HepG2 (cell line): ENCODE measurements around the gene ZNFX1. TPM values are rescaled to one million over a fixed set of nuclear protein-coding genes. Genes with fewer than 3 reads are reported as not detected.

ENCODE experiments used
- CREB3 ChIP-seq: sonication (generic); formaldehyde crosslinking; IDR thresholded peaks from 2 replicates; pipeline ENCODE4 v1.5.0; 2020; ENCODE audit warnings: missing genetic modification reagents
- EHMT2 ChIP-seq: fragments of 200-600 bp; sonication (generic); IDR thresholded peaks from 2 replicates; pipeline ENCODE4 v1.7.0; 2017; ENCODE audit warnings: antibody characterized with exemption, low read depth, low read length, borderline replicate concordance
- GLI4 ChIP-seq: sonication (generic); formaldehyde crosslinking; IDR thresholded peaks from 2 replicates; pipeline ENCODE4 v1.5.1; 2020; ENCODE audit warnings: missing genetic modification reagents, mild to moderate bottlenecking, moderate library complexity, borderline replicate concordance
- HNRNPL ChIP-seq: fragments of 200-400 bp; formaldehyde crosslinking; IDR thresholded peaks from 2 replicates; pipeline ENCODE4 v1.6.1; 2017; ENCODE audit warnings: mild to moderate bottlenecking, low read depth, low read length
- KDM2A ChIP-seq: sonication (generic); formaldehyde crosslinking; IDR thresholded peaks from 2 replicates; pipeline ENCODE4 v1.4.0; 2020; ENCODE audit warnings: low read depth, missing genetic modification reagents, borderline replicate concordance
- KMT2B ChIP-seq: IDR thresholded peaks from 2 replicates; pipeline ENCODE4 v1.6.1; 2016; ENCODE audit warnings: missing genetic modification reagents, missing compliant biosample characterization
- MED1 ChIP-seq: sonication (generic); formaldehyde crosslinking; IDR thresholded peaks from 2 replicates; pipeline ENCODE4 v1.4.0; 2020; ENCODE audit warnings: missing genetic modification reagents
- NFE2 ChIP-seq: sonication (generic); formaldehyde crosslinking; IDR thresholded peaks from 2 replicates; pipeline ENCODE4 v1.4.0; 2020; ENCODE audit warnings: missing genetic modification reagents
- POLR2AphosphoS5 ChIP-seq: IDR thresholded peaks from 2 replicates; pipeline ENCODE4 v1.6.1; 2012; ENCODE audit warnings: low read depth, low read length
- RBFOX2 ChIP-seq: fragments of 200-400 bp; formaldehyde crosslinking; IDR thresholded peaks from 2 replicates; pipeline ENCODE4 v1.6.1; 2017; ENCODE audit warnings: low read depth, mild to moderate bottlenecking, low read length
- SMC3 ChIP-seq: IDR thresholded peaks from 2 replicates; pipeline ENCODE4 v1.6.1; 2011; ENCODE audit warnings: low read length, improper control_type of control experiment
- SOX13 ChIP-seq, 3 experiments: fragments of 450-650 bp in 1 of 3; sonication (generic) in 1 of 3; formaldehyde crosslinking in 1 of 3; IDR thresholded peaks in 2 of 3; conservative IDR thresholded peaks in 1 of 3; 2 replicates each; pipeline versions ENCODE4 v1.5.0 to v1.6.1; 2016 to 2020; ENCODE audit warnings: antibody characterized with exemption in 1 of 3, mild to moderate bottlenecking in 1 of 3, missing compliant biosample characterization in 1 of 3, missing genetic modification reagents in 1 of 3, moderate library complexity in 1 of 3
- ZBTB42 ChIP-seq: sonication (generic); formaldehyde crosslinking; IDR thresholded peaks from 2 replicates; pipeline ENCODE4 v1.5.0; 2020; ENCODE audit warnings: mild to moderate bottlenecking, missing genetic modification reagents
- ZMAT3 ChIP-seq: sonication (generic); formaldehyde crosslinking; conservative IDR thresholded peaks from 2 replicates; pipeline ENCODE4 v1.7.0; 2021; ENCODE audit warnings: missing genetic modification reagents
- ZNF780A ChIP-seq: sonication (generic); formaldehyde crosslinking; IDR thresholded peaks from 2 replicates; pipeline ENCODE4 v1.8.0; 2022; ENCODE audit warnings: mild to moderate bottlenecking, missing genetic modification reagents, moderate library complexity
- polyA plus RNA-seq, 8 experiments: library from polyadenylated mRNA; depleted of rRNA in 3 of 8; stranded (reverse) in 7 of 8; unstranded in 1 of 8; fragments of >200 nt; fragmentation: Illumina TruSeq in 4 of 8; extraction: Trizol in 4 of 8; gene quantifications; 2 replicates each; pipeline versions ENCODE4 v1.2.1 to v1.2.3, GENCODE V29; 2011 to 2016; ENCODE audit warnings: low read depth in 4 of 8, missing spikeins in 1 of 8, mixed read lengths in 1 of 8; ENCODE audit not compliant: insufficient read depth in 1 of 8
- total RNA-seq, 5 experiments: library from RNA; depleted of rRNA; stranded (reverse); fragments of >200 nt; fragmentation: Illumina TruSeq; extraction: Trizol; gene quantifications; 2 replicates each; pipeline ENCODE4 v1.2.3, GENCODE V29; 2016; ENCODE audit warnings: low read depth in 1 of 5
- TF ChIP-seq, protein P1 (sequence below): sonication (generic); formaldehyde crosslinking; conservative IDR thresholded peaks from 2 replicates; pipeline ENCODE4 v1.4.0; 2020; ENCODE audit warnings: missing genetic modification reagents
- TF ChIP-seq, protein P2 (sequence below): IDR thresholded peaks from 2 replicates; pipeline ENCODE4 v1.6.1; 2016; ENCODE audit warnings: missing biosample characterization, missing genetic modification reagents, low read depth
- TF ChIP-seq, protein P3 (sequence below): sonication (generic); formaldehyde crosslinking; IDR thresholded peaks from 2 replicates; pipeline ENCODE4 v1.5.0; 2020; ENCODE audit warnings: missing genetic modification reagents, mild to moderate bottlenecking, borderline replicate concordance
- TF ChIP-seq, protein P4 (sequence below): sonication (generic); formaldehyde crosslinking; IDR thresholded peaks from 2 replicates; pipeline ENCODE4 v1.4.0; 2020; ENCODE audit warnings: mild to moderate bottlenecking, missing genetic modification reagents

The ZNFX1 gene
- total and polyA plus RNA-seq, 2 of the 13 experiments (the other 11 are each of a cell fraction or from before 2014, with no cell fraction given): 2.9 to 11.1 TPM

GRCh38 chr20:49219091-49219923 lies 58.5 kb downstream of the ZNFX1 start, which contains the start of gene DDX27 (continued):
- TF ChIP-seq ZMAT3 (peak; percentile 87), KMT2B (CRISPR knock-in tag) (peak; percentile 96), POLR2AphosphoS5 (peak; percentile 99), NFE2 (CRISPR knock-in tag) (no peak; the same call in 1 of the 2 replicates), KDM2A (CRISPR knock-in tag) (peak; percentile 93), RBFOX2 (peak; percentile 77), HNRNPL (no peak), CREB3 (CRISPR knock-in tag) (no peak), SMC3 (peak; percentile 45; the same call in 1 of the 2 replicates), ZBTB42 (CRISPR knock-in tag) (peak; percentile 87; the same call in 1 of the 2 replicates), EHMT2 (no peak), GLI4 (CRISPR knock-in tag) (no peak; the same call in 1 of the 2 replicates), SOX13 (IDR thresholded peaks at IDR 0.05) (0 out of 2 replicates have a peak, but pooled peaks have one; percentile 24), SOX13 (CRISPR knock-in tag; conservative IDR thresholded peaks at IDR 0.05 in 1 of 2, IDR thresholded peaks at IDR 0.05 in 1 of 2) (peak in 1 of 2 experiments; percentile 68; a peak in 2 of 4 replicates), MED1 (peak; percentile 86), ZNF780A (CRISPR knock-in tag) (peak; percentile 57; the same call in 1 of the 2 replicates)
- TF ChIP-seq, protein P1, sequence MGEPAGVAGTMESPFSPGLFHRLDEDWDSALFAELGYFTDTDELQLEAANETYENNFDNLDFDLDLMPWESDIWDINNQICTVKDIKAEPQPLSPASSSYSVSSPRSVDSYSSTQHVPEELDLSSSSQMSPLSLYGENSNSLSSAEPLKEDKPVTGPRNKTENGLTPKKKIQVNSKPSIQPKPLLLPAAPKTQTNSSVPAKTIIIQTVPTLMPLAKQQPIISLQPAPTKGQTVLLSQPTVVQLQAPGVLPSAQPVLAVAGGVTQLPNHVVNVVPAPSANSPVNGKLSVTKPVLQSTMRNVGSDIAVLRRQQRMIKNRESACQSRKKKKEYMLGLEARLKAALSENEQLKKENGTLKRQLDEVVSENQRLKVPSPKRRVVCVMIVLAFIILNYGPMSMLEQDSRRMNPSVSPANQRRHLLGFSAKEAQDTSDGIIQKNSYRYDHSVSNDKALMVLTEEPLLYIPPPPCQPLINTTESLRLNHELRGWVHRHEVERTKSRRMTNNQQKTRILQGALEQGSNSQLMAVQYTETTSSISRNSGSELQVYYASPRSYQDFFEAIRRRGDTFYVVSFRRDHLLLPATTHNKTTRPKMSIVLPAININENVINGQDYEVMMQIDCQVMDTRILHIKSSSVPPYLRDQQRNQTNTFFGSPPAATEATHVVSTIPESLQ (CRISPR knock-in tag): no peak
- TF ChIP-seq, protein P2, sequence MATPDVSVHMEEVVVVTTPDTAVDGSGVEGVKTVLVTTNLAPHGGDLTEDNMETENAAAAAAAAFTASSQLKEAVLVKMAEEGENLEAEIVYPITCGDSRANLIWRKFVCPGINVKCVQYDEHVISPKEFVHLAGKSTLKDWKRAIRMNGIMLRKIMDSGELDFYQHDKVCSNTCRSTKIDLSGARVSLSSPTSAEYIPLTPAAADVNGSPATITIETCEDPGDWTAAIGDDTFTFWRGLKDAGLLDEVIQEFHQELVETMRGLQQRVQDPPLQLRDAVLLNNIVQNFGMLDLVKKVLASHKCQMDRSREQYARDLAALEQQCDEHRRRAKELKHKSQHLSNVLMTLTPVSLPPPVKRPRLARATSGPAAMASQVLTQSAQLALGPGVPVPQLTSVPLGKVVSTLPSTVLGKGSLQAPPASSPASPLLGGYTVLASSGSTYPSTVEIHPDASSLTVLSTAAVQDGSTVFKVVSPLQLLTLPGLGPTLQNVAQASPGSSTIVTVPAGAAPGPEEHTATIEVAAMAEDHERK: no peak
- TF ChIP-seq, protein P3, sequence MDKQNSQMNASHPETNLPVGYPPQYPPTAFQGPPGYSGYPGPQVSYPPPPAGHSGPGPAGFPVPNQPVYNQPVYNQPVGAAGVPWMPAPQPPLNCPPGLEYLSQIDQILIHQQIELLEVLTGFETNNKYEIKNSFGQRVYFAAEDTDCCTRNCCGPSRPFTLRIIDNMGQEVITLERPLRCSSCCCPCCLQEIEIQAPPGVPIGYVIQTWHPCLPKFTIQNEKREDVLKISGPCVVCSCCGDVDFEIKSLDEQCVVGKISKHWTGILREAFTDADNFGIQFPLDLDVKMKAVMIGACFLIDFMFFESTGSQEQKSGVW: no peak
- TF ChIP-seq, protein P4, sequence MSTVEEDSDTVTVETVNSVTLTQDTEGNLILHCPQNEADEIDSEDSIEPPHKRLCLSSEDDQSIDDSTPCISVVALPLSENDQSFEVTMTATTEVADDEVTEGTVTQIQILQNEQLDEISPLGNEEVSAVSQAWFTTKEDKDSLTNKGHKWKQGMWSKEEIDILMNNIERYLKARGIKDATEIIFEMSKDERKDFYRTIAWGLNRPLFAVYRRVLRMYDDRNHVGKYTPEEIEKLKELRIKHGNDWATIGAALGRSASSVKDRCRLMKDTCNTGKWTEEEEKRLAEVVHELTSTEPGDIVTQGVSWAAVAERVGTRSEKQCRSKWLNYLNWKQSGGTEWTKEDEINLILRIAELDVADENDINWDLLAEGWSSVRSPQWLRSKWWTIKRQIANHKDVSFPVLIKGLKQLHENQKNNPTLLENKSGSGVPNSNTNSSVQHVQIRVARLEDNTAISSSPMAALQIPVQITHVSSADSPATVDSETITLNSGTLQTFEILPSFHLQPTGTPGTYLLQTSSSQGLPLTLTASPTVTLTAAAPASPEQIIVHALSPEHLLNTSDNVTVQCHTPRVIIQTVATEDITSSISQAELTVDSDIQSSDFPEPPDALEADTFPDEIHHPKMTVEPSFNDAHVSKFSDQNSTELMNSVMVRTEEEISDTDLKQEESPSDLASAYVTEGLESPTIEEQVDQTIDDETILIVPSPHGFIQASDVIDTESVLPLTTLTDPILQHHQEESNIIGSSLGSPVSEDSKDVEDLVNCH (CRISPR knock-in tag): no peak
